Gastrocnemius medialis (tissue), 4 donors: ENCODE data around the gene DNAH5.

Source experiments
- CTCF ChIP-seq, 5 experiments: fragments of 450-650 bp in 3 of 5; fragments of 200-600 bp in 2 of 5; sonication (generic) in 2 of 5; IDR thresholded peaks in 4 of 5; conservative IDR thresholded peaks in 1 of 5; 1 replicate in 4 of 5; 2 replicates in 1 of 5; pipeline ENCODE4 v1.5.1; 2016 to 2019; ENCODE audit warnings: antibody characterized with exemption in 5 of 5, mild to moderate bottlenecking in 3 of 5, moderate library complexity in 3 of 5
- POLR2A ChIP-seq, 2 donors: fragments of 450-650 bp; IDR thresholded peaks; one replicate each; pipeline ENCODE4 v1.6.1; 2017; ENCODE audit warnings: antibody characterized with exemption in 2 of 2, mild to moderate bottlenecking in 2 of 2, moderate library complexity in 2 of 2

GRCh38 chr5:13939638-13940037 is 4.8 kb downstream of the DNAH5 start:
- TF ChIP-seq CTCF (IDR thresholded peaks at IDR 0.05 in 4 of 5, conservative IDR thresholded peaks at IDR 0.05 in 1 of 5) (no peak), POLR2A (IDR thresholded peaks at IDR 0.05) (no peak)
